ENCODE data around the gene RNF20.
A peak's percentile ranks its signal among the peaks of the same experiment; 100 is the strongest.
"Not testable (repeated sequence)": the region's sequence is repeated elsewhere in the genome, so short reads cannot be mapped to it uniquely, and the experiment has no call there.

The RNF20 gene, protein sequence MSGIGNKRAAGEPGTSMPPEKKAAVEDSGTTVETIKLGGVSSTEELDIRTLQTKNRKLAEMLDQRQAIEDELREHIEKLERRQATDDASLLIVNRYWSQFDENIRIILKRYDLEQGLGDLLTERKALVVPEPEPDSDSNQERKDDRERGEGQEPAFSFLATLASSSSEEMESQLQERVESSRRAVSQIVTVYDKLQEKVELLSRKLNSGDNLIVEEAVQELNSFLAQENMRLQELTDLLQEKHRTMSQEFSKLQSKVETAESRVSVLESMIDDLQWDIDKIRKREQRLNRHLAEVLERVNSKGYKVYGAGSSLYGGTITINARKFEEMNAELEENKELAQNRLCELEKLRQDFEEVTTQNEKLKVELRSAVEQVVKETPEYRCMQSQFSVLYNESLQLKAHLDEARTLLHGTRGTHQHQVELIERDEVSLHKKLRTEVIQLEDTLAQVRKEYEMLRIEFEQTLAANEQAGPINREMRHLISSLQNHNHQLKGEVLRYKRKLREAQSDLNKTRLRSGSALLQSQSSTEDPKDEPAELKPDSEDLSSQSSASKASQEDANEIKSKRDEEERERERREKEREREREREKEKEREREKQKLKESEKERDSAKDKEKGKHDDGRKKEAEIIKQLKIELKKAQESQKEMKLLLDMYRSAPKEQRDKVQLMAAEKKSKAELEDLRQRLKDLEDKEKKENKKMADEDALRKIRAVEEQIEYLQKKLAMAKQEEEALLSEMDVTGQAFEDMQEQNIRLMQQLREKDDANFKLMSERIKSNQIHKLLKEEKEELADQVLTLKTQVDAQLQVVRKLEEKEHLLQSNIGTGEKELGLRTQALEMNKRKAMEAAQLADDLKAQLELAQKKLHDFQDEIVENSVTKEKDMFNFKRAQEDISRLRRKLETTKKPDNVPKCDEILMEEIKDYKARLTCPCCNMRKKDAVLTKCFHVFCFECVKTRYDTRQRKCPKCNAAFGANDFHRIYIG

DNA sequence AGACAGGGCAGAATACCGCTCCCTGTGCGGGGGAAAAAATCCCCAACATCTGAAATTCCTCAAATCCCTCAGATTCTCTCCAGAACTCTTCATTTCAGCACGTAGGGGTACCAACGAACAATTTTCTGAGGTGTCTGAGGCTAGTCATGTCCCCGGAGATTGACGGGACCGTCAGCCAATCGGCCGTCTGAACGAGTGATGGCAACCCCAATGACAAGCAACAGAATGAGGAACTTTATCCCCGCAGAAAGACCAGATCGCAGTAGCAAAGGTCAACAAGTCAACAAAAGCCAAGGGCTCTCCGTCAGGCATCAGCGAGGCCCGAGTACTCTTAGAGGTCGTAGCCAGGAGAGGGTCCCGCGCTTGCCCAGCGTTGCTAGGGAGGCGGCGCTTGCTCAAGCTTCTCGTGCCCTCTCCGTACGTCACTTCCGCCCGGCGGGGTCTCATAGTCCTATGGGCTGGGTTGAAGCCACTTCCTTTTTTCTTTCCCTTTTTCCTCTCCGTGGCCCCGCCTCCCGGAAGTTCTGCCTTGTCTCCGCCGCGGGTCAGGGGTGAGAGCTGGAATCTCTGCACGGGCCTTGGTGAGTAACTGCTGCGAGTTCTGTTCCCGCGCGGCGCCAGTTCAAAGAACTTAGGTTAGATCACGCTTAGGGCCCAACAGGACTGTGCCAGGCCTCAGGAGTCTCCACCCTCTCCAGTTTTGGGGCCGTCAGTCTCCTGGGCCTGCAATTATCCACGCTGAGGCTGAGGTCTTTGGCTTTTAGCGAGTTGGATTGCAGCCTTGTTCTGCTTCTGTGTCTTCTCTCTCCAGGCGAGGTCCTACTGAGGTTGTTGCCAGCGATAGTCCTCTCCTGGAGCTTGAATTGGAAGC is at the start of gene RNF20:
Gene RNF20, plus strand, starts transcription at position 520 of the 871 bp plus-strand sequence. CDS start 1,571 bp downstream, outside the sequence.
- peak; percentile 98 for DNase-seq

DNA sequence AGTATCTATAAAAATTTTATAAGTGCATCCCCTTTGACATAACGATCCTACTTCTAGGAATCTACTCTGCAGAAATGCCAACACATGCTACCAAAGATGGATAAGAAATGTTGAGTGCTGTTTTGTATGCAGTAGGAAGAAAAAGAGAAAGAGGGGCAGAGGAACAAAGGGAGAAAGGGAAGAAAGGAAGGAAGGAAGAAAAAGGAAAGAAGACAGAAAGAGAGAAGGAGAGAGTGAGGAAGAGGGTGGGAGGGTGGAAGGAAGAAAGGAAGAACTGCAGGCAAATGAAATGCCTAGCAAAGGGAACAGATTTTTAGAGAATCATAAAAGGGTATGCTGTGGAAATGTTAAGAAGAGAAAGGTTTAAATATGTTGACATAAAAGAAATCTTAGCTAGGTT is 49.6 kb upstream of the RNF20 start:
- no peak for DNase-seq

DNA sequence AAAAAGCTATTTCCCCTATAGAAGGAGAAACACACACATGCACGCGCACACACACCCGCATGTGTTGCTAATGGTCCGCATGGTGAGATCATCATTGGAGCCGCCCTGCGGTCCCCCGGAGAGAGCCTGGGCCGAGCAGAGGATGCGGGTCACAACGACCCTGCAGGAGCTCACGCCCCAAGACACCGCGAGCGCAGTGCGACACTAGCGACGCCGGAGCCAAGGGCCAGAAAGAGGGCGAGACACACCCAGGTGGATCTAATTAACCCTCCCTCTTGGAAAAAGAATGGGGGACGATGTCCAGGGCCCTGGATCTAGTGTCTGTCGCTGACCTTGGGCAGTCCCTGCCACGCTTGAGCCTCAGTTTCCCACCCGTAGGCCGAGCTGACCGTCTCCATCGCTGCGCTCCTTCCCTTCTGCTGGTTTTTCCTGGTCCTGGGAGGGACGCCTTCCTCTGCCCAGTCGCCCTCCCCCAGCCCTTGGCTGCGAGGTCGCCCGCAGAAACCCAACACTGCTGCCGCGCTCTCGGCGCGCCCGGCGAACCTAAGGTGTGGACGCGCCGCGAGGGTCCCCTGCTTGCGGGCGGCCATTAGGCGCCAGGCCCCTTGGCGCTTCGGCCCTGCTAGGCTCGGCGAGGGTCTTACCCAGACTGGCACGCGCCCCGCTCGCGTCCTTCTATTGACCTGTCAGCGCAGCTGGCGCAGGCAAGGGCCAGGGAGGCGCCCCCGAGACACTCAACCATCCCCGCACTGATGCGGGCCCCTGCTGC is 47.5 kb upstream of the RNF20 start:
- DNase-seq, result no peak

DNA sequence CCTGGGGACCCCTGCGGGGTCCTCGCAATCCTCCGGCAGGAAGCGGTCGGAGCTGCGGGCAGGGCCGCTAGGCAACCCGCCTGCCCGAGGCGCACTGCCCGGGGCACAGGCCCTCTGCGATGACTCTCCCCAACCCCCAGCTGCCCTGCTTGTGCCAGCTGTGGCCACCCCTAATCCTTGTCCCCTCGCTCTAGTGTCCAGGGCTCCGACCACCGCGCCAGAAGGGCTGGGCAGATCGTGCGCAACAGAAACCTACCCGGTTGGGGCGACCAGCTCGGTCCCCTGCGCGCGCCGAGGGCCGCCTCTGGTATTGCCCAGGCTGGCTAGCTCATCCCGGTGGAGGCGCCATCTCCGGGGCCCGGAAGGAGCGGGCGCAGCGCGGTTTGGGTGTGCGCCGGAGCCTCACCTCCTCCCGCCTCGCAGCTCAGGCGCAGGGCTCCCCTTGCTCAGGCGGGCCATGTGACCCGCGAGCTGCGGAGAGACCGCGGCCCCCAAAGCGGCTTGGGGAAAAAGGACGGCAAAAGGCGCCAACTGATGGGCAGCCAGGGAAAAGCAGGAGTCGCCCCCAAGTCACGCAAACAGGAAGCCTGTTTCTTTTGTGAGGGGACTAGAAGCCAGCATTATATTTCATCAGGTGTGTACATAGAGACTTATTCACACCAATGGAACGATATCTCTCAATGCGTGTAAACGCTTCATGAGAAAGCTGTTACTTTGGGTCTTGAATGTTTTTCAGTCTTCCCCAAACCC is 46.8 kb upstream of the RNF20 start:
- DNase-seq, result no peak

DNA sequence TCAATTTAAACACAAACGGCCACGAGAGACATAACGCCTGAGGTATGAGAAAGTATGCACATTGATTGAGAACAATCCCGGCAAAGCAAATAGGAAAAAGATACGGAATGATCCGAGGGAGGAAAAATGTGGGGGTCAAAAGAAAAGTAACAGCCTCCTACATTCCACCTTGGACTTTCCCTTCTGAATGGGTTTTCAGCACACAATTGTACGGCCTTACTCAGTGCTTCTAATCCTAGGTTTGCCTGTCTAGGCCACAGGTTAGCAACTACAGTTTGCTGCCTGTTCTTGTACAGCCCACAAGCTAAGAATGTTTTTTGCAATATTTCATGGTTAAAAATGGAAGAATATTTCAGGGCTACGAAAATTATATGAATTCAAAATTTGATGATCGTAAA is 46.2 kb upstream of the RNF20 start:
- no peak for DNase-seq

DNA sequence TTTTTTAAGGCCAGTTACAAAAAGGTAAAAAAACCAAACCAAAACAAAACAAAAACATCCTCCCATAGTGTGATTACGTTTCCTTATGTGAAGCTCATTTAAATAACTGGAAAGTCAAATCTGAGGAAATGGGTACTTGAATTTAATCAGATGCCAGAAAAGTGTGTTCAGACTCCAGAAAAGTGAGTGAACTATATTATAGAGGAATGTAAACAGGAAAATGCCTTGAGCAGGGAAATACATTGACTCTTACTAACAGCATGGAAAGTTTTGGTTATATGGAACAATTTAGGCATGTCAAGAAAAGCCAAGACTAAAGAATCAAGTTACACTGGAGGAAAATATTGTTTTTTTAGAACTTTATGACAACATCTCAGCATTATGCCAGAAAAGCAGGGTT is 37.8 kb upstream of the RNF20 start:
- DNase-seq, result peak; percentile 7

DNA sequence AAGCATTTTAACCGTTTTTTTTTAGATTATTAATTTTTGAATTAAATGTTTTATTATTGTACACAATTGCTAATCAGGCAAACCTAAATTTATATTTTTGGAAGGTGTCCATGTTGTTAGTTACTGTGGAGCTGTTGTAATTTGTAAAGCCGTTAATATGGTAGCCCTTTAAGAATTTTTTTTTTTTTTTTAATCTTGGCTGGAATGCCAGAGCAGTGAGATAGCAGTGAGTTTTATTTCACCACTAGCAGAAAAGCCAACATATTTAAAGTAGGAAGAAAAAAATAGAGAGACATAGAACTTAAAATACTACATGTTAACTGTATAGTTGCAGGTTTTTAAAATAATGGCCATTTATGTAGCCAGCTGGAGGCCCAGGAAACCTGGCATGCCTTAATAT is 35.3 kb upstream of the RNF20 start:
- DNase-seq, result no peak

DNA sequence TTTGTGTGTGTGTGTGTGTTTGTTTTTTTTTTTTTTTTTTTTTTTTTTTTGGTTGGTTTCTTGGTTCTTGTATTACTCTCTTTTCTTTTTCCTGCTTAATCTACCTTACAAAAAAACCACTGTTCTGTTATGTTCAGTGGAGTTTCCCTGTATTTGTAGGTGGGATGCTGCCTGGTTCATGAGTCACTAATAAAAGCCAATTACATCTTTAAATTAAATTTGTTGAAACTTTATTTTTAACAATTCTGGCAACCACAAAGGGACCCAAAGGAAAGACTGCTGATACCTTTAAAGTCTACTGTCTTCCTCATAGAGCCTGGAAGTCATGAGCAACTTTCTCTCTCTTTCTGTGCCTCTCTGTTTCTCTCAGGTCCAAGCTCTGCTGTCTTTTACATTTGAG is 29.5 kb upstream of the RNF20 start:
- DNase-seq, result no peak

DNA sequence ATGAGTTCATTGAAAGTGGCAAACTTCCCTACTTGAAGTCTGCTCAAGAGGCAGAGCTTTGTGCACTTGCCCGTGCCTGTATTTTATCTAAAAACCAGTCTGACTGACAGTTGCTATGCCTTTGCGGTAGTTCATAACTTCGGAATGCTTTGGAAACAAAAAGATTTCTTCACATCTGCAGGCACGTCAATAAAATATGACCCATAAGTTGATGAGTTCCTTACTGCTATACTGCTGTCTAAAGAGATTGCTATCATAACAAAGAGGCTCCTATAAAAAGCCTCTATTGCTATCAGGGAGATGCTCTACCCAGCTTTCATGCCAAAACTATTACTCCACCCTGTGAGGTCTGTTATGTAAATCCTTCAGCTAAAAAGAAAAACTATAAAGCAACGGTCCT is 25.4 kb upstream of the RNF20 start:
- peak; percentile 2 for DNase-seq

DNA sequence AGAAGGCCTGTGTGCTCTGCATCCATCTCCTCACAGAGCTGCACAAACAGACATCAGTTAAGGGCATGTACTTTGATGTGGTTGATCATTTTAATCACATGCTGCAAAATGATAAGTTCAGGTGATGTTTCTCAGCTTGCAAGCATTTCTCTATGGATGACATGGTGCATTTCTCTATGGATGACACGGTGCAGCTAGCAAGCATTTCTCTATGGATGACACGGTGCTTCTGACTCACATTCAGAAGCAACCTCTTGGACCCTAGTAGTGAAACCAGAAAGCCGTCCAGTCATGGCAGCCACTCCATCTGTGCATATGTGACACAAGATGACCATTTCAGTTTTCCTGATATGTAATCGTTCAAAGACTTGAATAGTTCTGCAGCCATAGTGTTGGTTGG is 24.1 kb upstream of the RNF20 start:
- DNase-seq, result no peak

DNA sequence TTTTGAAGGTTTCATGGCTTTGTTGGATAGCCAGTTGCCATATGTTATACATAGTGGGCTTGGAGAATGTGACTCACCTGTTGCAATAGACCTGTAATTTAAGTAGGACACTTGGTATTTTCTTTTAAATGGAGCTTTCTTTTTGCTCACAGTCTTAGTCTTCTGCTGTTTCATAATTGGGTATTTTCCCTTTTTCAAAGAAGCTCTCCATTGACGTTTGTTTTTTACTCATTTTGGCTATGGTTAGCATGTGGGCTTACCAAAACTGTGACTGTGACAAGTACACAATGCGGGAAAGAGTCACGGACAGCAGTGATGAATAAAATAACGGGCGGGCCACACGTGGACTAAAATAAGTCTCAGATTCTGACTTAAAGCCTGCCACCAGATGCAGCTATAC is 23.2 kb upstream of the RNF20 start:
- DNase-seq, result no peak

DNA sequence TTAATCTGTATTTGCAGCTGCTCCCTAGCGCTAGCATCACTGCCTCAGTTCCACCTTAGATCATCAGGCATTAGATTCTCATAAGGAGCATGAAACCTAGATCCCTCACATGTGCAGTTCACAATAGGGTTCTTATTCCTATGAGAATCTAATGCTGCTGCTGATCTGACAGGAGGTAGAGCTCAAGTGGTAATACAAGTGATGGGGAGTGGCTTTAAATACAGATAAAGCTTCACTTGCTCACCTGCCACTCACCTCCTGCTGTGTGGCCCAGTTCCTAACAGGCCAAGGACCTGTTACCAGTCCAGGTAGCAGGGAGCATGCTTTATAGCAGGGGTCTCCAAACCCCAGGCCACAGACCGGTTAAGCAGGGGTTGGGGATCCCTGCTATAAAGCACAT is 22.6 kb upstream of the RNF20 start:
- no peak for DNase-seq

DNA sequence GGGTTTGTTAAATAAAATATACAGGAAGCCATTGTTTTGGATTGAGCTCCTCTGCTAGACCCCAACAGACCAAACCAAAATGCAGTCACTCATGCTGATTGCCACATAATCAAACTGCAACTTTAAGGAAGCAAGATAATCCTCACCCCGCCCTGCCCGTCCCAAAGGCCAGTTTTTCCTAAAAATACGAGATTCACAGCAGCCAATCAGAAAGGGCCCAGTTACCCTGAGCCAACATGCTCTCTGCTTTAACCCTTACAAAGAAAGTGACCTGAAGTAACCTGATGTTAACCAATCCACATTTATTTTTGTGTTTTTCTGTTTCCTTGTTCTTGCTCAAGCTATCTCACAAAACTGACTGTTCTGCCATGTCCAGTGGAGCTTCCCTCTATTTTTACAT is 21.5 kb upstream of the RNF20 start:
- no peak for DNase-seq

DNA sequence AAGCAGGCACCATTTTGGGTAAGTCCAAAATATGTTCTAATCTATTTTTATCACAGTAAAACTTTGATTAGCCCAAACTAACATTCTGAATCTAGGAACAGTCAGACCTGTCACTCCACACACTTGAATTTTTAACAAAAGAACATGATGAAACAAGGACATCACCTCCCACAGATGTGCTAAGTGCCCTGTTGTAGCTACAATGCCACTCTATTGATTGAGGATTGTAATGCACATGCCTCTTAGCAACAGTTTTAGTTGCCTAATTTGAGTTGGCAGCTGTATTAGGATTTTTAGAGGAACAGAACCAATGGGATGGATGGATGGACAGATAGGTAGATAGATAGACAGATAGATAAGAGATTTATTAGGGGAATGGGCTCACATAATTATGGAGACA is 20.3 kb upstream of the RNF20 start:
- DNase-seq, result no peak

DNA sequence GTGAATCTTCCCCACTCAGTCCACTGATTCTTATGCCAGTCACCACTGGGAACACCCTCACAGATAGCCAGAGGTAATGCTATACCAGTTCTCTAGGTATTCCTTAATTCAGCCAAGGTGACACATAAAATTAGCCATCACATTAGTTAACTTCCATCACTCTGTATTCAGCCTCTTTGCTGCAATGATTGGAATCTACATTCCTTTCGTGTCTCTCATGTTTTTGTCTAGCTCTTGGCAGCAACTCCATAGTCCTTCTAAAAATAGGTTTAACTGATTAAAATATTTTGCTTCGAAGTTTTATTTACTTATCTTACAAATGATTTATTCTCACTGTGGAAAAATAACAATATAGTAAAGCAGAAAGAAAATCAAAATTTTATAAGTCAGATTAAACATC is 19.6 kb upstream of the RNF20 start:
- peak; percentile 11 for DNase-seq

DNA sequence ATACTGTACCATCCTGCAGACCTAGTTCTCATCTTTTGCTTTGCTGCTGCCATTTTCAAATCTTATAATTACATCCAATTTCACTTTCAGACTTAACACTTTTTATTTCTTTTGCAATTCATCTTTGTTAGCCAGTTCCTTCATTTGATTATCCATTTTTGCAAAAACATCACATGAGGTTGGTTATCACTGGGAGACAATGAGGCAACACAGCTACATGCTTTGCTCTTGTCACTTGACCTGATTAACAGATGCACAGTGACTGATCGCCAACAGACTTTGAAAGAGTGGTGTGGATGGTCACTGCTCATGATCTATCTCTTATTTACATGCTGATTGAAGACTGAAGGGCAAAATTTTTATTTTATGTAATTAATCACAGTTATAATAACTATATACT is 17.0 kb upstream of the RNF20 start:
- no peak for DNase-seq

DNA sequence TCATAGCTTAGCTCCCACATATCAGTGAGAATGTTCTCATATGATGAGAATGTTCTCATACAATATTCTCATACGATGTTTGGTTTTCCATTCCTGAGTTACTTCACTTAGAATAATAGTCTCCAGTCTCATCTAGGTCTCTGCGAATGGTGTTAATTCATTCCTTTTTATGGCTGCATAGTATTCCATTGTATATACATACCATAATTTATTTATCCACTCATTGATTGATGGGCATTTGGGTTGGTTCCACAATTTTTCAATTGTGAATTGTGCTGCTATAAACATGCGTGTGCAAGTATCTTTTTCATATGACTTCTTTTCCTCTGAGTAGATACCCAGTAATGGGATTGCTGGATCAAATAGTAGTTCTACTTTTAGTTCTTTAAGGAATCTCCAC is 15.2 kb upstream of the RNF20 start:
- not testable (repeated sequence) for DNase-seq

DNA sequence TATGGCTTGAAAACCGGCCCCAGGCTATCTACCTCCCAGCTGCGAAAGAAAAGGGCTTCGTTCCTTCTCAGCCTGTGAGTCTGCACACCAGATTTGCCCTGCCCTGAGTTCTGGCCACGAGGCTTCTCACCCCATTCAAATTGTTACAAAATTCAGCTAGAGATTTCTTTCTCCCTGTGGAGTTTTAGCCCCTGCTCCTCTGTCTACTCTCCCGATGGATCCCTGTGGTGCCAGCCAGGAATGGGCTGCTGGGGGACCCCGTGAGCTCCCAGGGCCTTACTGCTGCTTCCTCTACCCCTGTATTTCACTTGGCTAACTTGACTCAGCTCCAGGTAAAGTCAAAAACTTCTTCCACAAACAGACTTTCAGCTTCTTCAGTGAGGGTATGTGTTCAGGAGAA is 9.3 kb upstream of the RNF20 start:
- no peak for DNase-seq

DNA sequence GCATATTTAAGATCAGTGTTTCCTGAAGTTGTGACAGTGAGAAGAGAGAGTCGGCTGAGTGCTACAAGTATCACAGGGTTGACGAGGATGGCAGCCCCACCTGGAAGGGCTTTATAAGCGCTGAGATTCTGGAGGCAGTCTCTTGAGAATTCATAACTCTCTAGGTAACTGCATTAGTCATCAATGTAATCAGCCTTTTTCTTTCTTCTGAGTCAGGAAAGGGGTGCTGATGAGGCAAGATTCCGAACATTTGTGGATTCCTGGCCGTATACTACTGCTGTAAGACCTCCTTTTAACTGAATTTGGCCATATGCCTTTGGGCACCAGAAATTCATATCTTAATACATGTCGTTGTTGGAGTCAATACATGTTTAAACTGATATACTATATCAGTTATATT is 6.6 kb upstream of the RNF20 start:
- peak; percentile 57 for DNase-seq

DNA sequence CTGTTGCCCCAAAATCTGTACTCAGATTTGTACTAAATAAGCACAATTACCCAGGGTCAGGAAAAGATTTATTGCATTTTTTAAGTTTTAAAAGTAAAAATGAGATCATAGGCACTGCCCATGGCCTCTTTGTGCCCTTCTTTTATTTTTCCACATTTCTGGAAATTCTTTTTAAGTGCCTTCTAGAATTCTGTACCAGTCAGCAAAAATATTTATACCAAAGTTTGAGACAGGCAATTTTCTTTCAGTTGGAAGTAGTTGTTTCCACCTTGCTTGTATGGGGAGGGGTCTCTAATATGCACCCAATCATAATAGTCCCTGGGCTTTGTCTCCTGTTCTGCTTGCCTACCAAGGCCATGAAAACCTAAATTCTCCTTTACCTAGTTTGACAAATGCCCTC is 5.6 kb upstream of the RNF20 start:
- no peak for DNase-seq

DNA sequence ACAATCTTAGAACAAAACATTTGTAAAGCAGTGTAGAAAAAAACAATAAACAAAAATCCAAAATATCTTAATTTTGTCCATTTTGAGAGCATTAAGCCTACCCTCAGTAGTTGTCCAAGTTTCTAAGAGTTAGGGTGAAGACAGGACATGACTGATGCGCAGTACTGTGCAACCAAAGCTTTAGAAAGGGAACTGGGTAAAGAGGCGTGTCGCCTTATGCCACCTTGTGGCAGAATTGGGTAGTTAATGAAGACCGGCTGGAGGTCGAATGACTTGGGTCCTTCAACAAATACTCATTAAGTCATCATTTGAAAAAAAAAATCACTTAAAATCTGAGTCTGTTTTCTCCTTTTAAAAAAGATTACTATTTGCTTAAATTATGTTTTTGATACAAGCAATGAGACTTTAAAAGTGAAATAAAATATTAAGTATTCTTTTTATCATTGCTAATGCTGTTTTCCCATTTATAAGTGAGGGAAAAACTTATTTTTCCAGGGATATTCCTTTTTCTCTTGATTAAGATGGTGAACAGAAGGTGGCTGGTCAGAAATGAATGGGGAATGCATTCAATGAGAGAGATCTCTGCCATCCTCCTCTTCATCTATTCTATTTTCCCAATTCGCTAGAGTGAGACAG is 3.5 kb upstream of the RNF20 start:
- peak; percentile 33 for DNase-seq
